GM21825 (cell line): Measurements from ENCODE around the gene HSDL2.
A peak's percentile ranks its signal among the peaks of the same experiment; 100 is the strongest.
"Not testable (repeated sequence)": the region's sequence is repeated elsewhere in the genome, so short reads cannot be mapped to it uniquely, and the experiment has no call there.

Source experiments
- ATAC-seq: cut with Tn5 transposase; IDR thresholded peaks from one replicate; pipeline ENCODE4 v1.9.1; 2021; ENCODE audit warnings: mild to moderate bottlenecking, moderate library complexity; ENCODE audit not compliant: unreplicated experiment

Gene HSDL2

DNA sequence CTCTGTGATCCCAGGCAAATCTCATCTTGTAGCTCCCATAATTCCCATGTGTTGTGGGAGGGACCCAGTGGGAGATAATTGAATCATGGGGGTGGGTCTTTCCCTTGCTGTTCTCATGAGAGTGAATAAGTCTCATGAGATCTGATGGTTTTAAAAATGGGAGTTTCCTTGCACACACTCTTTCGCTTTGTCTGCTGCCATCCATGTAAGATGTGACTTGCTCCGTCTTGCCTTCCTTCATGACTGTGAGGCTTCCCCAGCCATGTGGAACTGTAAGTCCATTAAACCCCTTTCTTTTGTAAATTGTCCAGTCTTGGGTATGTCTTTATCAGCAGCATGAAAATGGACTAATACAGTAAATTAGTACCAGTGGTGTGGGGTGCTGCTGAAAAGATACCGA lies 14.7 kb upstream of the HSDL2 start:
- not testable (repeated sequence) for ATAC-seq

DNA sequence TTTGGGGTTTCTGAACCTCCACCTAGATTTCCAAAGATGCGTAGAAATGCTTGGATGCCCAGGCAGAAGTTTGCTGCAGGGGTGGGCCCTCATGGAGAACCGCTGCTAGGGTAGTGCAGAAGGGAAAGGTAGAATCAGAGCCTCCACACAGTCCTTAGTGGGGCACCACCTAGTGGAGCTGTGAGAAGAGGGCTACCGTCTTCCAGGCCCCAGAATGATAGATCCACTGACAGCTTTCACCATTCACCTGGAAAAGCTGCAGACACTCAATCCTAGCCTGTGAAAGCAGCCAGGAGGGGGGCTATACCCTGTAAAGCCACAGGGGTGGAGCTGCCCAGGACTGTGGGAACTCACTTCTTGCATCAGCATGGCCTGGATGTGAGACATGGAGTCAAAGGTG lies 13.3 kb upstream of the HSDL2 start:
- ATAC-seq: no peak

DNA sequence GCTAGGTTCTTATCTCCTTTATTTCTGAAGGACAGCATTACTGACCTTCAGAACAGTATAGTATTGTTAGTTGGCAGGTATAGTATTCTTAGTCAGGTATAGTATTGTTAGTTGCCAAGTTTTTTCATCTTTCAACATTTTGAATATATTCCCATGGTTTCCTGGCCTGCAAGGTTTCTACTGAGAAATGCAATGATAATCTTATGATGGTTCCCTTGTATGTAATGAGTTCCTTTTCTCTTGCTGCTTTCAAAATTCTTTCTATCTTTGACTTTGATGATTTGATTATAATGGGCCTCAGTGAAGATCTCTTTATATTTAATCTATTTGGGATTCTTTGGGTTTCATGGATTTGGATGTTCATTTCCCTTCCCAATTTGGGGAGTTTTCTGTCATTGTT lies 12.4 kb upstream of the HSDL2 start:
- ATAC-seq: no peak

DNA sequence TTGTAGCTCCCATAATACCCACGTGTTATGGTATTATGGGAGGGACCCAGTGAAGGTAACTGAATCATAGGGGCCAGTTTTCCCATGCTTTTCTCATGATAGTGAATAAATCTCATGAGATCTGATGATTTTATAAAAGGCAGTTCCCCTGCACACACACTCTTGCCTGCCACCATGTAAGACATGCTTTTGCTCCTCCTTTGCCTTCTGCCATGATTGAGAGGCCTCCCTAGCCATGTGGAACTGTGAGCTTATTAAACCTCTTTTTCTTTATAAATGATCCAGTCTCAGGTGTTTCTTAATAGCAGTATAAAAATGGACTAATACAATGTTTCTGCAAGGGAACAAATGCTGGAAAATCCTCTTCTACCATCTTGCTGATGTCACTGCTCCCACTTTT lies 10.1 kb upstream of the HSDL2 start:
- ATAC-seq: no peak

DNA sequence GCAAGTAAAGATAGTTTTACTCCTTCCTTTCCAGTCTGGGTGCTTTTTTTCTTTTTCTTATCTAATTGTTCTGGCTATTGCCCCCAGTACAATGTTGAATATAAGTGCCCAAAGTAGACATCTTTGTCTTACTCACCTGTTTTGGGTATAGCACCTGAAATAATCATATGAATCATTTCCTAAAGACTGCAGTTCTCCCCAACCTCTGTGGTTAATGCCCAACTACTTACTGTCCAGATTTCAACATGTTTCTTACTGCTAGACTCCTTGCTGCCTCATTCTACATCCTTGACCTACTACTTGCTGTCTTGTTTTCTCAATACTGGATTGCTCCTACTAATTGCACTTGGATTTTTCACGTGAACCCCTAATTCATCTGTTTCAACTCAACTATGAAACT lies 8.8 kb upstream of the HSDL2 start:
- ATAC-seq: no peak

DNA sequence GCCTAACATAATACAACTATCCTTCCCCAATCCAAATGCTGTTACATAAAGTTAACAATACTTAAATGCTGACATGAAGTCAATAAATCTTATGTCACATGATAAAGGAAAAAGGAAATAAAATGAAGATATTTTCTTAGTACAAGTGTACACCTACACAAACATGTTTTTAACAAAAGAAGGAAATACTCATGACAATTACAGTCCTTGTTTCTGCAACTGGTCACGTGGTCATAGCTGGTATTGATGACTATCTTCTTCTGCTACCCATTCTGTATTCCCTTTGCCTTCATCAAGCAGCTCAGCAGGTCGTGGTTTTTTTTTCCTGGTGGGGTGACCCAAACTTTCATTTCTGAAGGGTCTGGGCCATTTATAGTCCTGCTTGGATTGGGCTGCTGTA lies 6.2 kb upstream of the HSDL2 start:
- ATAC-seq: not testable (repeated sequence)

DNA sequence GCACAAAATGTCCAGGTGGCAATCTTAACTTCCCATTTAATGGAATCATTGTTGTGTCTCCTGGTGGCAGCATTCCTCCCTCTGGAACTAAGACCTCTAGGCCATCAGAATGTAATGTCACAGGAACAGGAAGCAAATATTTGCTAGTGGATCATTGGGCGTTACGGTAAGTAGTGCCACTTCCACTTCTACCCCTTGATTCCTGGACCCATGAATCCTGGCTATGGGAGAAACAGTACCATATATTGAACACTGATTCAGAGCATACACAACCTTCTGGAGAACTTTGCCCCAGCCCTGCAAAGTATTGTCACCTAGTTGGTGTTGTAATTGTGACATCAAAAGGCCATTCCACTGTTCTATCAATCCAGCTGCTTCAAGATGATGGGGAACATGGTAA lies 5.7 kb upstream of the HSDL2 start:
- ATAC-seq: not testable (repeated sequence)

DNA sequence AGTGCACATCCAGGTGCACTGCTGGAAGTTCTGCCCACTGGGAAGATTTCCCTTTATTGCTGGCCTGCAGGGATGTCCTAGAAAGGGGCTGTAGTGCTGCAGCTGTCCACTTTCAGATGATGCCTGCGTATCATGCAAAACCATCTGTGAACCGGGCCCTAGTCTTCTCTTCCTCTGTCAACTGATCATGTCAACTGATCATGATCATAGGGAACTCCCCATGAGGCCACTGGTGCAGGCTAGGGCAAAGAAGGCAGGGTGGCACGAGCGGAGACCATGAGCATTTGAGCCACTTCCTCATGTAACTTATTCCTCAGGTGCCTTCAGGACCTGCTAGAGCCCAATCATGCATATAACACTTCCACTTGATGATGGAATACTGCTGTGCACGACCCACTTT lies 4.5 kb upstream of the HSDL2 start:
- ATAC-seq: no peak

DNA sequence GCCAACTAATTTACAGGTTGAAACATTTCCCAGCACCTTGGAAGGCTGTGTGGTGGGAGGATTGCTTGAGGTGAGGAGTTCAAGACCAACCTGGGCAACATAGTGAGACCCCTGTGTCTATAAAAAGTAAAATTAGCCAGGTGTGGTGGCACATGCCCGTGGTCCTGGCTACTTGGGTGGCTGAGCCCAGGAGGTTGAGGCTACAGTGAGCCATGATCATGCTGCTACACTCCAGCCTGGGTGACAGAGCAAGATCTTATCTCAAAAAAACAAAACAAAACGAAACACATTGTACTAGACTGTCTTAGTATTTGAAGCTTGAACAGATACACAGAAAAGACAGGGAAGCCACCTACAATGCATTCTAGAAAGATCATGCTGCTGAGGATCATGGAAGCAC lies 2.8 kb upstream of the HSDL2 start:
- ATAC-seq: no peak

DNA sequence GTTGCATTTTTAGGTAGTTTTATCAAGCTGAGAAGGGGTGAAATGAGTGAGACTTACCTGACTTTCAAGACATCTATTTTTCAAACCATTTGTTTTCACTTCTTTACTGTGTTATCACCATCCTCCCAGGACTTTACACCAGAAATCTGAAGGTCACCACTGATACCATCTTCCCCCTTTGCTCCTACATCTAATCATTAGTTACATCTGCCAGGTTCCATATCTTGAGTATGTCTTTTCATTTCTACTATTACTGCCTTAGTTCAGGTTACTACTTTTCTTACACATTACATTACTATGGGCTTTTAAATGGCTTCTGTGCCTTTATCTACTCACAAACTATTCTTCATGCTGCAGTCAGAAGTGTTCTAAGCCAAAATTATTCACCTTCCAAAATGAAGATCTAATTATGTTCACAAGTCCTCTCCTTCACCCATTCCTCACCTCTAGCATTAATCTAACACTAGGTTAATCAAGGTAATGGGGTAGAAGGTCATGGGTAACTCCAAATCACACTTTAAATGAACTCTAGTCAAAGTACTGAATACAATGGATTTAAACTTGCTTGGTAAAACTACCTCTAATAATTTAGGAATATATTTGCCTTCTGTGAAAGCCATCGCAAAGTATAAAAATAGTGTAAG lies 2.1 kb upstream of the HSDL2 start:
- ATAC-seq: no peak

DNA sequence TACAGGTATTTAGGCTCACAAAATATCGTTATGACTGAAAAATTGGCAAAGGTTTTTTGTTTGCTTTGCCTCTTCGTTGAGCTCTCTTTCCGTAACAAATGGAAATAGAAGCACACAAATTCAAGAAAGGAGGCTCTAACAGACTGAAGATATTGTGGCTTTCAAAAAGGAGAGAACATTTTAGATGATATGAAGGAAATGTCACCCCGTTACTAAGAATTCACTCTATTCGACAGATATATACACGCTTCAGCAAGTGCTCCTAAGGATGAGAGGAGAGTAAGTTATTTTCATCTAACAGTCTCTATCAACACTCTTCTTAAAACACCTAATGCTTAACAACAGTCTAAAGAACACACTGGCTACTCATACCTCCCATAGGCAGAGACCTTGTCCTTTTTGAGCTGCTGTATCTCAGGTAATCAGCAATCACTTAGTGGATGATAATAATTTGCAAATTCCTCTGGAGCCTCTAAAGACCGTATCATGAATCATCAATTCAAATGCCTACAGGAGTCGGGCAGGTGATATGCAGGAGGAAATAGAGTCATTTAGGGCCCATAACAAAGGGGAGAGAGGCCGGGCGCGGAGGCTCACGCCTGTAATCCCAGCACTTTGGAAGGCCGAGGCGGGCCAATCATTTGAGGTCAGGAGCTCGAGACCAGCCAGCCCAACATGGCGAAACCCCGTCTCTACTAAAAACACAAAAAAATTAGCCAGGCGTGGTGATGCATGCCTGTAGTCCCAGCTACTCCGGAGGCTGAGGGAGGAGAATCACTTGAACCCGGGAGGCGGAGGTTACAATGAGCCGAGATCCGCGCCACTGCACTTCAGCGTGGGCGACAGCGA lies 1.4 kb upstream of the HSDL2 start:
- ATAC-seq: peak; percentile 4

DNA sequence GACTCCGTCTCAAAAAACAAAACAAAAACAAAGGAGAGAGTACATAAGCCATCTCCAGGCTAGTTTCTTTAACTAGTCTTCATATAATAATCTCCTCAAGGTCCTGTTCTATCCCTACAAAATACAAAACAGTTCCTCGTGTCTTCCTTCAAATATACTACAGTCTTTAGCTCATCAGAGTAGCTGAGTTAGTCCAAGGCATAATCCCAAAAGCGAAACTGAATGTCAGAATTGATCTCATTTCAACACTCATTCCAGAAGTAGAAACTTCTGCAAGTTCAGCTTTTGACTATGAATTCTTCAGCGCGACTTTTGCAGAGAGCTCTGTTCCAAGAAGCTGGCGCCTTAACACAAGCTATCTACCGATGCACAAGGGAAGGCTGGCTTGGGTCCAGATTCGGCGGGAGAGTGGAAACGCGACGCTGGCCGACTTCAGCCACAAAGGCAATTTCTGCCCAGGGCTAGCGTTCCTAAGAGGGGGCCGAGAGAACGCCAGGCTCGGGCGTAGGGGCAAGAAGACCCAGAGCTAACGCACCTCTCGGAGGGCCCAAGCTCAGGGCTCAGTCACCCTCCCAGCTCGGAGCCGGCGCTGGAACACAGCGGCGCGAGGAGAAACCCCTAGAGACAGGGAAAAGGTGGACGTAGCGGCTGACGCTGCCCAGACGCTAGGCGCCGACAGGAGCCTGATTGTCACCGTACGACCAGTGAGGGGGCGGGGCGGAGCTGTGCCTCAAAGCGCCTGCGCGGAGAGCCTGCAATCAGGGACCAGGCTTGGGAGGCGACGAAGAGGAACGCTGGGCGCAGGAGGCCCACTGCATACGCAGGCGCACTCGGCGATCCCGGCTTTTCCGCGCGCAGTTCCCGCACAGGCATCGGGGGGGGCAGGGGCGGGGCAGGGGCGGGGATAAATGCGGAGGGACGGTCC lies 469 bp upstream of the HSDL2 start:
- ATAC-seq: peak; percentile 77

DNA sequence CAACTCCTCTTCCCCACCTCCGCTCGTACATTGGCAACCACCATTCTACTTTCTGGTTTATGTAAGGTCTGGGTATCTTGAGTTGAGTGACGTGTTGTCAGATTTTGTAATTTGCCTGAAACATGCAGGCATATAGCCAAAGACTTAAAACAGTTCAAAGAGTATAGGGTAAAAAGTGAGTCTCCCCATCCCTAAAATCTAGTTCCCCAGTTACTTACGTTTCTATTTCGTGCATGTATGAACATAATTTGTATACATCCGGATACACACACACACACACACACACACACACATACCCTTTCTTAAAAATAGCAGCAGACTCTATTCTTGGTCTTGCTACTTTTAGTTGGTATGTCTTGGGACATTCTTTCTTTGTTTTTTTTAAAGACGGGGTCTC lies 915 bp downstream of the HSDL2 start:
- no peak for ATAC-seq

DNA sequence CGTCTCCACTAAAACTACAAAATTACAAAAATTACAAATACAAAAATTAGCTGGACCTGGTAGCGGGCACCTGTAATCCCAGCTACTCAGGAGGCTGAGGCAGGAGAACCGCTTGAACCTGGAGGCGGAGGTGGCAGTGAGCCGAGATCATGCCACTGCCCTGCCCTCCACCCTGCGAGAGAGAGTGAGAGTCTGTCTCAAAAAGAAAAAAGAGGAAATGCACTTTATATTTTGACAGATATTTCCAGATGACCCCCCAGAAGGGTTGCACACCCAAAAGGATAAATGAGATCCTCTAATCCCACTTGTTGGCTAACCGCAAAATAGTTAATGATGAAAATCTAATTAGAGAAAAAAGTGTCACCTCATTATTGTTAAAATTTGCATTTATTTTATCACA lies 2.2 kb downstream of the HSDL2 start:
- ATAC-seq: no peak

DNA sequence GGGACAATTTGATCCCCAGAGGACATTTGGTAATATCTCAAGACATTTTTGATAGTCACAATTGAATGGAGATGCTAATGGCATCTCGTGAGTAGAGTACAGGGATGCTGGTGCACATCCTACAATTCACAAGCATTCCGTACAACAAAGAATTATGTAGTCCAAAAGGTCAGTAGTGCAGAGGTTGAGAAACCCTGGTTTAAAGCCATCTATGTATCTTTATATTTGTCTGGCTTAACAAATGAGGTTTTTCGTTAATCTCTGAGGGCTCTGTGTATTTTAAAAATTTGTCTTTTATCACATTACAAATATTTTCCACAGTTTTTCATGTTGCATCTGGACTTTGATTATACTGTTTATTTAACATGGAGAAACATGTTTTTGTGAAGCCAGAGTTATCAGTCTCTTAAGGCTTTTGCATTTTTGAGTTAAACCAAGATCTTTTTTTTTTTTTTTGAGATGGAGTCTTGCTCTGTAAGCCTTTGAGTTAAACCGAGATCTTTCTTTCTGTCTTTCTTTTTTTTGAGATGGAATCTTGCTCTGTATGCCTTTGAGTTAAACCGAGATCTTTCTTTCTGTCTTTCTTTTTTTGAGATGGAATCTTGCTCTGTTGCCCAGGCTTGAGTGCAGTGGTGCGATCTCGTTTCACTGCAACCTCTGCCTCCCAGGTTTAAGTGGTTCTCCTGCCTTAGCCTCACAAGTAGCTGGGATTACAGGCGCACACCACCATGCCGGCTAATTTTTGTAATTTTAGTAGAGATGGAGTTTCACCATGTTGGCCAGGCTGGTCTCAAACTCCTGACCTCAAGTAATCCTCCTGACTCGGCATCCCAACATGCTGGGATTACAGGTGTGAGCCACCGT lies 2.8 kb downstream of the HSDL2 start:
- no peak for ATAC-seq

DNA sequence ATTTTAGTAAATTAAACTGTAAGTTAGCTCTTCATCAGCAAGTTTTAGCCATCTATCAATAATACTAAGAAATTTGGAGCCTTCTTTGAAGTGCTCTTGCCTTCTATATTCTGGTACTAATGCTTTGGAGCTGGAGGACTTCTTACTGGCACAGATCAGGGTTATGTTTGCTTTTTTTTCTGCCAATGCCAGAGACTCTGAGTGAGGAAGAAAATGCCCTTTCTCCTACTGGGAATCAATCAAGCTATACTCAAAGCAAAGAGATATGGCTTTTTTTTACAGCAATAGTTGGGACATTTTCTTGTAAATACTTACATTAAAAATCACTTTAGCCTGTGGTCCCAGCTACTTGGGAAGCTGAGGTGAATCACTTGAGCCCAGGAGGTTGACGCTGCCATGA lies 4.3 kb downstream of the HSDL2 start:
- no peak for ATAC-seq

DNA sequence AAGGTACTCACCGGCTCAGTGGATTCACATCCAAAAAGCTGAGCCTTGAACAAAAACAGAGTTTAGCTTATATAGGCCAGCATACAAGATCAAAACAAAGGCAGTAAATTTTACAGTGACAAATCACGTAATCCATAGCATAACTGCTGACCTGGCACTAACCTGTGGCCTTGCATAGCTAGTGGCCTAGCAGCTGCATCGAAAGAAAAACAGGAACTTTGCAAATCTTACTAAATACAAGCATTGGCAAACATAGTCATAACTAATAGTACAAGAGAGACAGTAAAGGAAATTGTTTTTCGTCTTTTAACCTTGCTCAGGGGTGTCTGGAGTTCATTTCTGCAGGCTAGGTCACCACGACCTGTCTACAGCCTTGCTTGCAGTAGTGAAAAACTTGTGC lies 4.8 kb downstream of the HSDL2 start:
- ATAC-seq: no peak

DNA sequence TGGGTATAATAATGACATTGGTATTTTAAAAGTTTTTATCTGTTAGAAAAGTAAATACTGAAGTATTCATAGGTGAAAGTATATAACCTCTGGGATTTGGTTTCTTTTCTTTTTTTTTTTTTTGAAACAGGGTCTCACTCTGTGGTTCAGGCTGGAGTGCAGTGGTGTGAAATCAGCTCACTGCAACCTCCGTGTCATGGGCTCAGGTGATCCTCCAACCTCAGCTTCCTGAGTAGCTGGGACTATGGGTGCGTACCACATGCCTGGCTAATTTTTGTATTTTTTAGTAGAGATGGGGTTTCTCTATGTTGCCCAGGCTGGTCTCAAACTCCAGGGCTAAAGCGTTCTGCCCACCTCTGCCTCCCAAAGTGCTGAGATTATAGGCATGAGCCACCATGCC lies 7.2 kb downstream of the HSDL2 start:
- ATAC-seq: no peak

DNA sequence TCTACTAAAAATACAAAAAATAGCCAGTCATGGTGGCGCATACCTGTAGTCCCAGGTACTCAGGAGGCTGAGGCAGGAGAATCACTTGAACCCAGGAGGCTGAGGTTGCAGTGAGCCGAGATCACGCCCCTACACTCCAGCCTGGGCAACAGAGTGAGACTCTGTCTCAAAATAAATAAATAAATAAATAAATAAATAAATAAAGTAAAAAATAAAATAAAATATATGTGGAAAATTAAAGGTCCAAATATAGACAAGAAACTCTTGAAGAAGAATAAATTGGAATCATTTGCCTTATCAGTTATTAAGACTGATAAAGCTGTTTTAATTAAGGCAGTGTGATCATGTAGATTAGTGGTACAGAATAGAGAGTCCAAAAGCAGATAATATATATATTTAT lies 10.0 kb downstream of the HSDL2 start:
- ATAC-seq: not testable (repeated sequence)

DNA sequence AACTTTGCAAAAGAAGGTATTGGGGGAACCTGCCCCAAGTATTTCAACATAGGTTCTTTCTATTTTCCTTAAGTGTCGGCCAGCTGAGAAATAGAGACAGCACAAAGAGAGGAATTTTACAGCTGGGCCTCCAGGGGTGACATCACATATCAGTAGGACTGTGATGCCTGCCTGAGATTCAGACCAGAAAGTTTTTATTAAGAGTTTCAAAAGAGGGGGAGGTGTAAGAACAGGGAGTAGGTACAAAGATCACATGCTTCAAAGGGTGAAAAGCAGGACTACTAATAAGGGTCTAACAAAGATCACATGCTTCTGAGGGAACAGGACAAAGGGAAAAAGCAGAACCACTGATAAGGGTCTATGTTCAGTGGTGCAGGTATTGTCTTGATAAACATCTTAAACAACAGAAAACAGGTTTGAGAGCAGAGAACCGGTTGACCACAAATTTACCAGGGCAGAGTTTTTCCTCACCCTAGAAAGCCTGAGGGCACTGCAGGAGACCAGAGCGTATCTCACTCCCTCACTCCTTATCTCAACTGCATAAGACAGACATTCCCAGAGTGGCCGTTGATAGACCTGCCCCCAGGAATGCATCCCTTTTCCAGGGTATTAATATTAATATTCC lies 12.1 kb downstream of the HSDL2 start:
- ATAC-seq: not testable (repeated sequence)
